ENCODE measurements around the gene UBE2I. TPM values are rescaled to one million over a fixed set of nuclear protein-coding genes. Genes with fewer than 3 reads are reported as not detected.
A peak's percentile ranks its signal among the peaks of the same experiment; 100 is the strongest.

UBE2I gene
- total RNA-seq, 1 experiment from 2014 or later: 53.7 TPM

- H3K4me3 ChIP-seq (ENCODE audit: low read length): no peak overlapping the region
- no peaks in the 10 kb centered on the region for H3K9me2 ChIP-seq (replicated peaks; ENCODE audit: insufficient read depth, low read length)
- no peak overlapping the region for H3K4me2 ChIP-seq (ENCODE audit: low read depth, low read length, poor library complexity, severe bottlenecking)
- no peaks in the 10 kb centered on the region for H3K9me3 ChIP-seq (ENCODE audit: low read length)
- no peak overlapping the region for H3K9ac ChIP-seq (ENCODE audit: low read length)
- no peaks in the 10 kb centered on the region for H3K27me3 ChIP-seq (ENCODE audit: low read length)
- H3K27ac ChIP-seq (ENCODE audit: low read length): no peak overlapping the region
- H3K79me2 ChIP-seq (ENCODE audit: low read length): no peaks in the 10 kb centered on the region
- peak; percentile 83 for DNase-seq
- H4K20me1 ChIP-seq (ENCODE audit: insufficient read depth, low read depth, low read length): peaks cover 6% of the 10 kb centered on the region; the same call in 1 of the 2 replicates
- H2AFZ ChIP-seq (ENCODE audit: low read length): no peak overlapping the region
- no peaks in the 10 kb centered on the region for H3K36me3 ChIP-seq (ENCODE audit: insufficient read depth, low read length)
- H3K4me1 ChIP-seq (ENCODE audit: low read length): peaks cover 11% of the 10 kb centered on the region; the same call in 1 of the 2 replicates
These were observed 8.6 kb upstream of the UBE2I start for GRCh38 chr16:1300664-1301476.

- Histone ChIP-seq H3K9ac (ENCODE audit: low read length) (no peak overlapping the region), H3K27ac (ENCODE audit: low read length) (no peak overlapping the region), H3K9me3 (ENCODE audit: low read length) (no peaks in the 10 kb centered on the region), H3K4me3 (ENCODE audit: low read length) (no peak overlapping the region), H3K27me3 (ENCODE audit: low read length) (no peaks in the 10 kb centered on the region), H3K9me2 (replicated peaks; ENCODE audit: insufficient read depth, low read length) (no peaks in the 10 kb centered on the region), H2AFZ (ENCODE audit: low read length) (no peak overlapping the region), H3K4me1 (ENCODE audit: low read length) (peaks cover 11% of the 10 kb centered on the region; the same call in 1 of the 2 replicates), H4K20me1 (ENCODE audit: insufficient read depth, low read depth, low read length) (peaks cover 6% of the 10 kb centered on the region; the same call in 1 of the 2 replicates), H3K79me2 (ENCODE audit: low read length) (no peaks in the 10 kb centered on the region), H3K36me3 (ENCODE audit: insufficient read depth, low read length) (no peaks in the 10 kb centered on the region), H3K4me2 (ENCODE audit: low read depth, low read length, poor library complexity, severe bottlenecking) (no peak overlapping the region)
- no peak for DNase-seq
These were observed 7.9 kb upstream of the UBE2I start for GRCh38 chr16:1301562-1301961.

- Histone ChIP-seq H3K4me1 (ENCODE audit: low read length) (peaks cover 15% of the 10 kb centered on the region), H4K20me1 (ENCODE audit: insufficient read depth, low read depth, low read length) (peaks cover 9% of the 10 kb centered on the region), H3K4me3 (ENCODE audit: low read length) (no peak overlapping the region), H2AFZ (ENCODE audit: low read length) (no peak overlapping the region), H3K79me2 (ENCODE audit: low read length) (peaks cover 10% of the 10 kb centered on the region), H3K27me3 (ENCODE audit: low read length) (no peaks in the 10 kb centered on the region), H3K9ac (ENCODE audit: low read length) (no peak overlapping the region), H3K9me2 (replicated peaks; ENCODE audit: insufficient read depth, low read length) (no peaks in the 10 kb centered on the region), H3K9me3 (ENCODE audit: low read length) (no peaks in the 10 kb centered on the region), H3K36me3 (ENCODE audit: insufficient read depth, low read length) (no peaks in the 10 kb centered on the region), H3K4me2 (ENCODE audit: low read depth, low read length, poor library complexity, severe bottlenecking) (no peak overlapping the region), H3K27ac (ENCODE audit: low read length) (no peak overlapping the region)
- no peak for DNase-seq
These were observed 3.6 kb upstream of the UBE2I start for GRCh38 chr16:1305823-1306222.

DNA sequence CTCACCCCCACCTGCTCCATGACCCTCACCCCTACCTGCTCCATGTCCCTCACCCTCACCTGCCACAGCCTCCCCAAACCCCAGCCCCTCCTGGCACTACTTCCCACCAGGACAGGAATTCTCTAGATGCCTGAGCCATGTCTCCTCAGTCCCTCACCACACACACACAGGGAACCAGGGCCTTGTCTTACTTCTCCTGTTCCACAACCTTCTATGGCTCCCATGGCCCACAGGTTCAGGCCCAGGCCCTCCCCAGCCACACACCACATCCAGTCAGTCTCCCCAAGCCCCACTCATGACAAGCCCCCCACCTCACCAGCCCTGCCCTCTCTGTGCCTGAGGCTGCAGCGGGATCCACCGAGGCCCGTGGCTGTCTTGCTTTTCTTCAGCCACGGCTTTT, 3.1 kb upstream of the UBE2I start:
- H3K27me3 ChIP-seq (ENCODE audit: low read length): no peaks in the 10 kb centered on the region
- no peak overlapping the region for H3K4me3 ChIP-seq (ENCODE audit: low read length)
- H3K9me3 ChIP-seq (ENCODE audit: low read length): no peaks in the 10 kb centered on the region
- H3K9me2 ChIP-seq (replicated peaks; ENCODE audit: insufficient read depth, low read length): no peaks in the 10 kb centered on the region
- H2AFZ ChIP-seq (ENCODE audit: low read length): no peak overlapping the region
- H3K4me2 ChIP-seq (ENCODE audit: low read depth, low read length, poor library complexity, severe bottlenecking): no peak overlapping the region
- peaks cover 20% of the 10 kb centered on the region for H3K4me1 ChIP-seq (ENCODE audit: low read length)
- H4K20me1 ChIP-seq (ENCODE audit: insufficient read depth, low read depth, low read length): peaks cover 14% of the 10 kb centered on the region
- no peaks in the 10 kb centered on the region for H3K36me3 ChIP-seq (ENCODE audit: insufficient read depth, low read length)
- no peak overlapping the region for H3K27ac ChIP-seq (ENCODE audit: low read length)
- DNase-seq: no peak
- no peak overlapping the region for H3K9ac ChIP-seq (ENCODE audit: low read length)
- H3K79me2 ChIP-seq (ENCODE audit: low read length): peaks cover 15% of the 10 kb centered on the region

- Histone ChIP-seq H3K4me2 (ENCODE audit: low read depth, low read length, poor library complexity, severe bottlenecking) (peak overlapping the region; percentile 92), H2AFZ (ENCODE audit: low read length) (peak overlapping the region; percentile 51; the same call in 1 of the 2 replicates), H3K9ac (ENCODE audit: low read length) (peak overlapping the region; percentile 99), H3K4me1 (ENCODE audit: low read length) (peaks cover 26% of the 10 kb centered on the region), H3K27me3 (ENCODE audit: low read length) (no peaks in the 10 kb centered on the region), H3K9me2 (replicated peaks; ENCODE audit: insufficient read depth, low read length) (no peaks in the 10 kb centered on the region), H3K36me3 (ENCODE audit: insufficient read depth, low read length) (peaks cover 9% of the 10 kb centered on the region; the same call in 1 of the 2 replicates), H3K4me3 (ENCODE audit: low read length) (peak overlapping the region; percentile 84), H4K20me1 (ENCODE audit: insufficient read depth, low read depth, low read length) (peaks cover 32% of the 10 kb centered on the region), H3K79me2 (ENCODE audit: low read length) (peaks cover 34% of the 10 kb centered on the region), H3K9me3 (ENCODE audit: low read length) (no peaks in the 10 kb centered on the region), H3K27ac (ENCODE audit: low read length) (no peak overlapping the region)
- no peak for DNase-seq
These were observed 1.1 kb upstream of the UBE2I start for GRCh38 chr16:1308036-1308976.

GRCh38 chr16:1309888-1310831, 724 bp downstream of the UBE2I start:
- peak; percentile 77 for DNase-seq
- Histone ChIP-seq H3K79me2 (ENCODE audit: low read length) (peaks cover 52% of the 10 kb centered on the region), H3K27me3 (ENCODE audit: low read length) (no peaks in the 10 kb centered on the region), H3K4me1 (ENCODE audit: low read length) (peaks cover 18% of the 10 kb centered on the region), H2AFZ (ENCODE audit: low read length) (no peak overlapping the region), H3K4me2 (ENCODE audit: low read depth, low read length, poor library complexity, severe bottlenecking) (peak overlapping the region; percentile 79), H3K36me3 (ENCODE audit: insufficient read depth, low read length) (peaks cover 13% of the 10 kb centered on the region; the same call in 1 of the 2 replicates), H3K9ac (ENCODE audit: low read length) (peak overlapping the region; percentile 89), H4K20me1 (ENCODE audit: insufficient read depth, low read depth, low read length) (peaks cover 44% of the 10 kb centered on the region), H3K27ac (ENCODE audit: low read length) (peak overlapping the region; percentile 62), H3K9me3 (ENCODE audit: low read length) (no peaks in the 10 kb centered on the region), H3K4me3 (ENCODE audit: low read length) (peak overlapping the region; percentile 91), H3K9me2 (replicated peaks; ENCODE audit: insufficient read depth, low read length) (no peaks in the 10 kb centered on the region)

GRCh38 chr16:1310832-1311200, 1.4 kb downstream of the UBE2I start:
- peak; percentile 66 for DNase-seq
- Histone ChIP-seq H3K4me2 (ENCODE audit: low read depth, low read length, poor library complexity, severe bottlenecking) (peak overlapping the region; percentile 79), H3K4me1 (ENCODE audit: low read length) (peaks cover 18% of the 10 kb centered on the region), H4K20me1 (ENCODE audit: insufficient read depth, low read depth, low read length) (peaks cover 44% of the 10 kb centered on the region), H3K27me3 (ENCODE audit: low read length) (no peaks in the 10 kb centered on the region), H3K9me2 (replicated peaks; ENCODE audit: insufficient read depth, low read length) (no peaks in the 10 kb centered on the region), H3K4me3 (ENCODE audit: low read length) (peak overlapping the region; percentile 91), H3K27ac (ENCODE audit: low read length) (no peak overlapping the region; the same call in 1 of the 2 replicates), H2AFZ (ENCODE audit: low read length) (no peak overlapping the region), H3K79me2 (ENCODE audit: low read length) (peaks cover 58% of the 10 kb centered on the region), H3K9me3 (ENCODE audit: low read length) (no peaks in the 10 kb centered on the region), H3K9ac (ENCODE audit: low read length) (peak overlapping the region; percentile 89), H3K36me3 (ENCODE audit: insufficient read depth, low read length) (peaks cover 18% of the 10 kb centered on the region; the same call in 1 of the 2 replicates)
